Psoas muscle (tissue), 8 donors: ENCODE measurements around the gene BMP10. TPM values are rescaled to one million over a fixed set of nuclear protein-coding genes. Genes with fewer than 3 reads are reported as not detected.

Source experiments
- ATAC-seq, 4 donors: fragments of 200-7000 bp; cut with Tn5 transposase; one replicate each; pipeline ENCODE4 v1.9.1; 2020; ENCODE audit warnings: moderate library complexity in 3 of 4, mild to moderate bottlenecking in 2 of 4
- DNase-seq, 2 donors: peaks; one replicate each; pipeline ENCODE4 v3.0.0-alpha.2; 2020
- H3K27ac ChIP-seq: fragments of 200-600 bp; one replicate; pipeline ENCODE4 v1.8.0; 2022
- H3K27me3 ChIP-seq, 3 donors: fragments of 200-600 bp in 1 of 3; one replicate each; pipeline versions ENCODE4 v1.6.1 to v1.8.0; 2013 to 2022; ENCODE audit warnings: low read length in 2 of 3, mild to moderate bottlenecking in 2 of 3, moderate library complexity in 1 of 3; ENCODE audit not compliant: insufficient read depth in 3 of 3
- H3K36me3 ChIP-seq, 2 donors: fragments of 200-600 bp in 1 of 2; one replicate each; pipeline versions ENCODE4 v1.6.1 to v1.8.0; 2013 to 2022; ENCODE audit warnings: low read depth in 1 of 2, mild to moderate bottlenecking in 1 of 2, moderate library complexity in 1 of 2; ENCODE audit not compliant: insufficient read depth in 1 of 2
- H3K4me1 ChIP-seq: fragments of 200-600 bp; one replicate; pipeline ENCODE4 v1.8.0; 2022
- H3K4me3 ChIP-seq: fragments of 200-600 bp; one replicate; pipeline ENCODE4 v1.8.0; 2022; ENCODE audit warnings: mild to moderate bottlenecking
- H3K9me3 ChIP-seq: fragments of 200-600 bp; one replicate; pipeline ENCODE4 v1.8.0; 2022
- WGBS, 3 donors: extraction: QIAGEN DNeasy Blood & Tissue Kit; methylation state at CpG; one replicate each; pipeline versions ENCODE4 v1.1.6 to v1.1.7; 2013; 5-methylcytosine and 5-hydroxymethylcytosine counted together
- intact Hi-C, 2 donors: fragments of 100-400 bp; cut with DNase I; formaldehyde crosslinking; loops; one replicate each; pipeline versions ENCODE4 v1.11.0 to v1.14.2; 2022
- polyA plus RNA-seq, 3 donors: library from polyadenylated mRNA; stranded (reverse); fragments of 200-250 nt; gene quantifications; one replicate each; pipeline ENCODE4 v1.2.3, GENCODE V29; 2013
- total RNA-seq, 4 donors: library from RNA; stranded (reverse); fragmentation: NEBNext Ultra II Directional in 2 of 4; extraction: Animal tissue kit (Norgen Biotek cat#: 25700) in 2 of 4; gene quantifications; one replicate each; pipeline versions ENCODE4 v1.2.1 to v1.2.4, GENCODE V29; 2021 to 2023
- TF ChIP-seq, protein P1 (sequence below): fragments of 200-600 bp; IDR thresholded peaks from one replicate; pipeline ENCODE4 v1.8.0; 2022; ENCODE audit warnings: antibody characterized with exemption
- donor health status: healthy with polysubstance abuse.
- donor health status: DM: no; HTN: no; CAD: no; lungs with moderate emphysema.
- donor health status: Bipolar disorder and iron deficiency.
- donor health status: healthy.
- donor health status: DM: yes; HTN: yes; CAD: no.
- donor health status: DM: no; HTN: no; CAD: no.
- donor health status: DM: no; HTN: no; CAD: no.
- donor health status: DM: yes; HTN: yes; CAD: no.

BMP10 gene
- total and polyA plus RNA-seq, 7 donors = 0.17 to 0.27 TPM; not detected in 5

DNA sequence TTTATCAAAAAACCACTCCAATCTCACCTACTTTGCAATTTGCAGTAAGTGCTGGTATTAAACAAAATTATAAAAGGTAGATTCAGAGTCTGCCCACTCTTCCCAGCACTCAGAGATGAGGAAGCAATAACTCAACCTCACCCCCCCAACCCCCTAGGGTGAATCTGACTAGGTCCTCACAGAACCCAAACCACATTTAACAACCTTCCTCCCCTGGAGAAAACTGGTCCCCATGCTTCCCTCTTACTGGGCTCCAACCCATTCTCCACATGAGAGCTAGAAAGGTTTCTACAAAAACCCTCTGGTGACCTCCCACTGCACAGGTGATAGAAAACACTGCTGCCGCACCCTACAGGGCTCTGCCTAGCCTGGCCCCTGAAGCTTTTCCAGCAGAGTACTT lies 40.5 kb upstream of the BMP10 start:
- ATAC-seq (no peak), DNase-seq (no peak)
- TF ChIP-seq, protein P1, sequence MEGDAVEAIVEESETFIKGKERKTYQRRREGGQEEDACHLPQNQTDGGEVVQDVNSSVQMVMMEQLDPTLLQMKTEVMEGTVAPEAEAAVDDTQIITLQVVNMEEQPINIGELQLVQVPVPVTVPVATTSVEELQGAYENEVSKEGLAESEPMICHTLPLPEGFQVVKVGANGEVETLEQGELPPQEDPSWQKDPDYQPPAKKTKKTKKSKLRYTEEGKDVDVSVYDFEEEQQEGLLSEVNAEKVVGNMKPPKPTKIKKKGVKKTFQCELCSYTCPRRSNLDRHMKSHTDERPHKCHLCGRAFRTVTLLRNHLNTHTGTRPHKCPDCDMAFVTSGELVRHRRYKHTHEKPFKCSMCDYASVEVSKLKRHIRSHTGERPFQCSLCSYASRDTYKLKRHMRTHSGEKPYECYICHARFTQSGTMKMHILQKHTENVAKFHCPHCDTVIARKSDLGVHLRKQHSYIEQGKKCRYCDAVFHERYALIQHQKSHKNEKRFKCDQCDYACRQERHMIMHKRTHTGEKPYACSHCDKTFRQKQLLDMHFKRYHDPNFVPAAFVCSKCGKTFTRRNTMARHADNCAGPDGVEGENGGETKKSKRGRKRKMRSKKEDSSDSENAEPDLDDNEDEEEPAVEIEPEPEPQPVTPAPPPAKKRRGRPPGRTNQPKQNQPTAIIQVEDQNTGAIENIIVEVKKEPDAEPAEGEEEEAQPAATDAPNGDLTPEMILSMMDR = no peak
- Histone ChIP-seq H3K9me3 (no peaks in the 10 kb centered on the region), H3K27ac (no peak overlapping the region), H3K27me3 (no peaks in the 10 kb centered on the region), H3K4me1 (no peaks in the 10 kb centered on the region), H3K36me3 (no peaks in the 10 kb centered on the region), H3K4me3 (no peak overlapping the region)
- 100% methylated on average over 1 of the region's 1 CpG for WGBS, 3 donors
- intact Hi-C loops = no loop called here

- Histone ChIP-seq H3K27me3 (no peaks in the 10 kb centered on the region), H3K4me1 (no peaks in the 10 kb centered on the region), H3K27ac (no peak overlapping the region), H3K36me3 (no peaks in the 10 kb centered on the region), H3K4me3 (no peak overlapping the region), H3K9me3 (no peaks in the 10 kb centered on the region)
- DNase-seq (no peak), ATAC-seq (no peak)
- intact Hi-C loops = no loop called here
- TF ChIP-seq, protein P1 = no peak
- 44 to 59% (median 56%) methylated on average over 4 of the region's 4 CpGs for WGBS, 3 donors
Measured at GRCh38 chr2:68911246-68911645, 40.0 kb upstream of the BMP10 start.

- peak in 2 of 4 donors; percentile 47 to 53 for ATAC-seq
- H3K27ac ChIP-seq = no peak overlapping the region
- DNase-seq = peak in 1 of 2 donors; percentile 42
- no peaks in the 10 kb centered on the region for H3K36me3 ChIP-seq
- H3K9me3 ChIP-seq = no peaks in the 10 kb centered on the region
- intact Hi-C loops = no loop called here
- 78 to 87% (median 84%) methylated on average over 3 of the region's 3 CpGs for WGBS, 3 donors
- no peaks in the 10 kb centered on the region for H3K27me3 ChIP-seq
- no peaks in the 10 kb centered on the region for H3K4me1 ChIP-seq
- TF ChIP-seq, protein P1 = peak; percentile 80
- no peak overlapping the region for H3K4me3 ChIP-seq
Measured at GRCh38 chr2:68909793-68910674, 38.8 kb upstream of the BMP10 start.

DNA sequence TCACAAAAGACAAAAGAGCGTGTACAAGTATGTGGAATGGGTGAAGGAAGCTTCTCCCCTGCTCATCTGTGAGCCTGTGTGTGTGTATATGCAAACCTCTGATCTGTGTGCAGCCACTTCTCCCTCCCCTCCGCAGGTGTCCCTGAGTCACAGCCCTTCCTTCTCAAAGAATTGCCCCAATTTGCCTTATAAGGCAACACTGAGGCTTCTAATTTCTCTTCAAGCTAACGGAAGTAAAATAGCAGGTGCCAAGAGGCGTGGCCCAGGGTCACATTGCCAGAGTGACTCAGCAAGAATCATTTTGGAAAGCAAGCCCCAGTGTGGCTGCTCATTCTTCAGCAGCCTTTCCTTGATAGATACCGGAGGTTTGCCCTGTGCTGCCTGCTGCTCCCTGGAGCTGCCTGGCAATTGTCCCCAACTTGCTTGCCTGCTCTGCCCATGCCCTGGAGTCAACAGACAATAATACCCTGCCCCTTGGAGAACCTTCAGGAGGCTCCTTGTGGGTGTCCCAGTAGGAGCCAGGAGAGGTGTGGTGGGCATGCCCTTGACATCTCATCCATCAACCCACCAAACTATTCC lies 37.3 kb upstream of the BMP10 start:
- Histone ChIP-seq H3K9me3 (peaks cover 5% of the 10 kb centered on the region), H3K4me3 (no peak overlapping the region), H3K36me3 (no peaks in the 10 kb centered on the region), H3K27ac (no peak overlapping the region), H3K4me1 (no peaks in the 10 kb centered on the region), H3K27me3 (no peaks in the 10 kb centered on the region)
- WGBS, 3 donors = 30 to 36% (median 30%) methylated on average over 5 of the region's 5 CpGs
- intact Hi-C loops = no loop called here
- TF ChIP-seq, protein P1 = no peak
- ATAC-seq (peak; percentile 54 to 67 (median 62)), DNase-seq (peak; percentile 69 to 80)
